Stimulated activated CD8-positive, alpha-beta memory T cell treated with anti-CD3 and anti-CD28 coated beads, Interleukin-4, amount 100 ng/mL, for 1 hour (primary cell): ENCODE data around the gene PSMD2.

Experiments used
- DNase-seq, 2 donors: peaks; one replicate each; pipeline ENCODE4 v3.0.0-alpha.2; 2020; ENCODE audit warnings: low read depth in 2 of 2, low spot score in 1 of 2

PSMD2 gene

DNA sequence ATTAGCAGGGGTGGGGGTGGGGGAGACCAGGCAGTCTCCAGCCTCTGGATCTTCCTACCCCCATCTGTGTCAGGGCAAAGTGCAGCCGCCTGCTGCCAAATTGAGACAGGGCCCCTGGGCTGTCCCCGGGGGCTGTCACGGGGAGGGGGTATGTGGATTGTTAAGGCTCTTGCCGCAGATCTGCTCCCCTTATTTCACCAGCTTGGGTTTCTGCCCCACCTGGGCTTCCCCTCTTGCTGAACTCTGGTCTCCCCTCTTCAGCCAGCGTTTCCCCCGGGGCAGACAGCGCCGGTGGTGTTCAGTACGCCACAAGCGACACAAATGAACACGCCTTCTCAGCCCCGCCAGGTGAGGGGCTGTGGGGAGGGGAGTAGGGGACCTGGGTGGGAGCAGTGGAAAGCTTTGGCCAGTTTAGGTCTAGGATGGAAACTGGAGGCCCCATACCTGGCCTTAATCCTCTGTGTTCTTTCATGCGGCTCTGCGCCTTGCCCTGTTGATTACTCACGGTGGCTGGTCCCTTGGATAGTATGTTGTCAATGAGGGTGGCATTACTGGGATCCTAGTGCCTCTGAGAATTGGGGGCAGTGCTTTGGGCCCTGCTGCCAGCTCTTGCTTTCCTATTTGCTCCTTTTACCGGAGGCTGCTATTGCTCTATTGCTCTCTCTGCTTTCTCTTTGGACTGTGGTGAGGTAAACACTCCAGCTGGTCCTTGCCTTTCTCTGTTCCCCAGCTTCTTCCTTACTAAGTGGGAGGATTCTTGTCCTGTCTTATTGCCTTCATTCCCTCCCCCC, 17.0 kb downstream of the PSMD2 start:
- DNase-seq, result no peak

DNA sequence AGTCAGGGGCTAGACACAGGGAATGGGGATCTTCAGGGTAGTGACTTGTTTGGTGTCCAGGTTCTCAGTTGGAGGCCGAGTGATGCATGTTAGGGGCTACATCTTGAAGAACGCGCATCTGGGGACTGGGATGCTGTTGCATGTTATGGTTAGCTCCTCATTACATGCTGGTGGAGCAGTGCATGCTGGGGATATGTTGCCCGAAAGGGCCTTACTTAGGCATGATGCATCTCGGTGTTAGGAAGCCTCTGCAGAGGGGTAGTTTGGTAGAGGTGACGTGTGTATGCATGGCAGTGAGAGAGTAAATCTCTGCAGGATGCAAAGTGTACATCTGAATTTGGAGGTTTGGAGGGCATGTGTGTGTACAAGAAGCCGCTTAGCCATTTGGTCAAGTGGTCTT, 17.8 kb downstream of the PSMD2 start:
- DNase-seq, result no peak

DNA sequence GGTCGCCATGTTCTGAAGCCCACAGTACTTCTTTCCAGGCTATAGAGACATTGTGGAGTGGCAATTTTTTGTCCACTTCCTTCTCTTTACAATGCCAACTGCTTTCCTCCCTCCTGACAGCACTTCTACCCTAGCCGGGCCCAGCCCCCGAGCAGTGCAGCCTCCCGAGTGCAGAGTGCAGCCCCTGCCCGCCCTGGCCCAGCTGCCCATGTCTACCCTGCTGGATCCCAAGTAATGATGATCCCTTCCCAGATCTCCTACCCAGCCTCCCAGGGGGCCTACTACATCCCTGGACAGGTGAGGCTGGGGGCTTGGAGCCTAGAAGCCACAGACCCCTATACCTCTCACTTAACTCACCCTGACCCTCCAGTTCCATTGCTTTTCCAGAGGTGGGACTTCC, 18.2 kb downstream of the PSMD2 start:
- DNase-seq, result no peak

DNA sequence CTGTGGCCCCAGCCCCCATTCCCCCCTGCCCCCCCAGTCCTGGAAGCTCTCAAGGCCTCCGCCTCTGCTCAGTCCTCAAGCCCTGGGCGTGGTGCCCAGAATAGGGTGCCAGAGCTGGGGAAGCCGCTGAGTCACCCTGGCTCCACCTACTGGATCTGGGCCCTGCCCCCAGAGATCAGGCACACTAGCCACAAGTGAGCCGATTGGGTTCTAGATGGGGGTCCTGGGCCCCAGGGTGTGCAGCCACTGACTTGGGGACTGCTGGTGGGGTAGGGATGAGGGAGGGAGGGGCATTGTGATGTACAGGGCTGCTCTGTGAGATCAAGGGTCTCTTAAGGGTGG, 21.0 kb downstream of the PSMD2 start:
- no peak for DNase-seq

DNA sequence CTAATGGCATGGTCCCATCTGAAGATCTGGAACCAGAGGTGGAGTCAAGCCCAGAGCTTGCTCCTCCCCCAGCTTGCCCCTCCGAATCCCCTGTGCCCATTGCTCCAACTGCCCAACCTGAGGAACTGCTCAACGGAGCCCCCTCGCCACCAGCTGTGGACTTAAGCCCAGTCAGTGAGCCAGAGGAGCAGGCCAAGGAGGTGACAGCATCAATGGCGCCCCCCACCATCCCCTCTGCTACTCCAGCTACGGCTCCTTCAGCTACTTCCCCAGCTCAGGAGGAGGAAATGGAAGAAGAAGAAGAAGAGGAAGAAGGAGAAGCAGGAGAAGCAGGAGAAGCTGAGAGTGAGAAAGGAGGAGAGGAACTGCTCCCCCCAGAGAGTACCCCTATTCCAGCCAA, 22.6 kb downstream of the PSMD2 start:
- no peak for DNase-seq

DNA sequence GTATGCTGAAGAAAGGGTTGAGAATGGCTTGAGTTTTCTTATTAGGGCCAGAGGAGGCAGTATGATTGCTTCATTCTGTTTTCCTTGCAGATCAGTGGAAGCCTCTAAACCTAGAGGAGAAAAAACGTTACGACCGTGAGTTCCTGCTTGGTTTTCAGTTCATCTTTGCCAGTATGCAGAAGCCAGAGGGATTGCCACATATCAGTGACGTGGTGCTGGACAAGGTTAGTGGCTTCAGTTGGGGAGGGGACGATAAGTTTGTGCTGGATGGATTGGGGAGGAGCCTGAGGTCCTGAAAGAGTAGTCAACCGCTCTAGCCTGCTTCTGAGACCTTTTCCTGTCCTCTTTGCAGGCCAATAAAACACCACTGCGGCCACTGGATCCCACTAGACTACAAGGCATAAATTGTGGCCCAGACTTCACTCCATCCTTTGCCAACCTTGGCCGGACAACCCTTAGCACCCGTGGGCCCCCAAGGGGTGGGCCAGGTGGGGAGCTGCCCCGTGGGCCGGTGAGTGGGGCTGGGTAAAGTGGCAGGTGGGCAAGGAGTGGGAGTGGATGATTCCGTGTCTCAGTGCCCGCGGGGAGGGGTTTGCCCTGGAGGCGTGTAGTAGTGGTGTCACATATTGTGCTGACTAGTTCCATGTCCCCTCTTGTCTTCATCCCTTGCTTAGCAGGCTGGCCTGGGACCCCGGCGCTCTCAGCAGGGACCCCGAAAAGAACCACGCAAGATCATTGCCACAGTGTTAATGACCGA, 23.9 kb downstream of the PSMD2 start:
- DNase-seq, result no peak

DNA sequence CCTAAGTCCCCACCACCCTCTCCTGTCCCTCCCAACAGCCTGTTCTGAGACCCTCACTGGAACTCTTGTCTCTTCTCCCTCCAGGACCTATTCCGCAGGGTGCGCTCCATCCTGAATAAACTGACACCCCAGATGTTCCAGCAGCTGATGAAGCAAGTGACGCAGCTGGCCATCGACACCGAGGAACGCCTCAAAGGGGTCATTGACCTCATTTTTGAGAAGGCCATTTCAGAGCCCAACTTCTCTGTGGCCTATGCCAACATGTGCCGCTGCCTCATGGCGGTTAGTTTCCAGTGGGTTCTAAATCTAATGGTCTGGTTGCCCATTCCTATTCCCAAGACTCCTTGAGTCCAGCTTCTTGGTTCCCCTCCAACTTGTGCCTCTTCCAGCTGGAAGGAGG, 24.7 kb downstream of the PSMD2 start:
- no peak for DNase-seq

DNA sequence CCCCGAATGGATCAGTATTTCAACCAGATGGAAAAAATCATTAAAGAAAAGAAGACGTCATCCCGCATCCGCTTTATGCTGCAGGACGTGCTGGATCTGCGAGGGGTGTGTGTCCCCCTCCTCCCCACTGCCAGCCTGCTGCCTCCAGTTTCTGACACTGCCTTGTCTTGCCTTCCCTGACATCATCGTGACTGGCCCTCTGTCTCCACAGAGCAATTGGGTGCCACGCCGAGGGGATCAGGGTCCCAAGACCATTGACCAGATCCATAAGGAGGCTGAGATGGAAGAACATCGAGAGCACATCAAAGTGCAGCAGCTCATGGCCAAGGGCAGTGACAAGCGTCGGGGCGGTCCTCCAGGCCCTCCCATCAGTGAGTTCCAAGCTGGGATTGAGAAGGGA, 26.2 kb downstream of the PSMD2 start:
- no peak for DNase-seq

DNA sequence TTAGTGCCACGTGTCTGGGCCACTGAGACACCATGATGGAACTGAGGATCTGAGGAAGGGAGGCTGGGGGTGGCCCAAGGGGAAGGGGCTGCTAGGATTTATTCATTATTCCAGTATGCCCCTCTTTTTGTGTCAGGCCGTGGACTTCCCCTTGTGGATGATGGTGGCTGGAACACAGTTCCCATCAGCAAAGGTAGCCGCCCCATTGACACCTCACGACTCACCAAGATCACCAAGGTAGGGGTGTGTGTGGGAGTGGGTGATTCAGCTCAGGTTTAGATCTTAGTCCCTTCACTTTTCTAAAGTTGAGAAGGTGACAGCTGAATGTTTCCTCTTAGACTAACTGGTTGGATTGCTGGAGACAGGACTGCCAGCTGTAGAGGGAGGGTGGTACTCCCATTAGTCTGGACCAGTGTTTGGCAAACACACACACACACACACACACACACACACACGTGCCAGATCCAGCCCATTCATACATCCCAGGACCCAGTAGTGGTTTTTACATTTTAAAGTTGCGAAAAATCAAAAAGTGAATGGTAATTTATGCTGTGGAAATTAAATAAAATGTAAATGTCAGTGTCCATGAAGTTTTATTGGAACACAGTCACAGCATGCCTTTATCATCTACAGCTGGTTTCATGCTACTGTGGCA, 26.8 kb downstream of the PSMD2 start:
- no peak for DNase-seq

DNA sequence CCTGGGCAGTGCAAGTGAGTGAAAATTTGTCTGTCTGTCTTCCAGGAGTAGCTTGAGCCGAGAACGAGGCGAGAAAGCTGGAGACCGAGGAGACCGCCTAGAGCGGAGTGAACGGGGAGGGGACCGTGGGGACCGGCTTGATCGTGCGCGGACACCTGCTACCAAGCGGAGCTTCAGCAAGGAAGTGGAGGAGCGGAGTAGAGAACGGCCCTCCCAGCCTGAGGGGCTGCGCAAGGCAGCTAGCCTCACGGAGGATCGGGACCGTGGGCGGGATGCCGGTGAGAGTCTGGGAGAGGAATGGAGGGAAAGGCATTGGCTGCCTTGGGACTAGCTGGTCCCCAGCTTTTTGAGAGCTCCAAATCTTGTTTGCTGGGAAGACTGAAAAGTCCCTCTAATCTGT, 28.1 kb downstream of the PSMD2 start:
- DNase-seq, result no peak

DNA sequence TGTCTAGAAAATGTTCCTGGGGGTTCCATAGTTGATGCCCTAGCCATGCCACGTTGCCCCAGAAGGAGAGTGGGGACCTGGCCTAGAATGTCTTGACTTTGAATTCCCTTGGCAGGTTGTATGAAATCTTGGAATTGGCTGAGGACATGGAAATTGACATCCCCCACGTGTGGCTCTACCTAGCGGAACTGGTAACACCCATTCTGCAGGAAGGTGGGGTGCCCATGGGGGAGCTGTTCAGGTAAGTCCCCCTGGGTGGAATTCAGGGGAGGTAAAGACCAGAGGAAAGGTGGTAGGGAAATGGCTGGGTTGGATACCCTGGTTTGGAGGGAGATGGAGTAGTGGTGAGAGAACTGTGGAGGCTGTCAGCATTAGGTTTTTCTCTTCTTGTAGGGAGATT, 29.5 kb downstream of the PSMD2 start:
- no peak for DNase-seq

DNA sequence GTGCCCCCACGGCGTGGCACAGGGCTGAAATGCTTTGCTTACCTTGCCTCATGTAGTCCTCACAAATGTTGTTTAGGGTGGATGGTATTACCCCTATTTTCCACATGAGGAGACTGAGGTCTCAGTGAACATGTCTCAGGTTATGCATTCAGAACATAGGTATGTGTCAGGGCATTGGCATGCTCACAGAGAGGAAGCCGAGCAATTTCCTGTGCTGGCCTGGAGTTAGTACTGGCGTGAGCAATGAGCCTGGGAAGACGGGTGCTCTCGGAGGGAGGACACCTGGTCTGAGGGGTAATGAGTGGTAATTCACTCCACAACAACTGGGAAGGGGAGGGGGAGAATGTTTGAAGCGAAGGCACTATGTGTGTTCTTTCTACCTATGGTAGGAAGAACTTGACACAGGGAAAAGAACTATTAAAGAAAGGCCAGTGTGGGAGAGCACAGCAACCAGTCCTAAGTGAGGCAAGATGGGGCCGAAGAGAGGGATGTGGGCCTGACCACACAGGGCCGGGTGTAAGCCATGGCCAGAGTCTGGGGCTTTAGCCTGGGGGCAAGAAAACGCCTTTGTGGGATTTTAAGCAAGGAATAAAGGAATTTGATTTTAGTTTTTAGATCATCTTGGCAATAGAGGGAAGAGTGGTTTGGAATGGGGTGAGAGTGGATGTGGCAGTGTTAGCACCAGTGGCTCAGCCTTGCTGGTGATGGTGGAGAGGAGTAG, 33.5 kb downstream of the PSMD2 start:
- DNase-seq, result no peak

DNA sequence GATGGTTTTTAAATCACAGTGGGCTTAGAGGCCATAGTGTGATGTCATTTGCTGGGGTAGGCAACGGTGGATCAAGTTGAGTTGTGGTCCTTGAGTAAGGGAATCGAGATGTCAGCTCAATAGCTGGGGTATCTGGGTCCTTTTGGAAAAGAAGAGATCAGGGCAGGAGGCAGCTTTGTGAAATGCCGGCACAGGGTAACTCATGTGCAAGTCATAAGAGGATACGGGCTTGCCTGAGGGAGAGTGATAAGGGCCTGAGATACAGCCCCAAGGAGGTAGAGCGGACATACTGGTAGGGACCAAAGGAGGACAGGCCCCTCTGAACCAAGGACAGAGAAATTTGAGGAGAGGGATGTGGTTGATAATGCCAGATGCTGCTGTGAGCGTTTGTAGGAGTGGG, 34.1 kb downstream of the PSMD2 start:
- no peak for DNase-seq

DNA sequence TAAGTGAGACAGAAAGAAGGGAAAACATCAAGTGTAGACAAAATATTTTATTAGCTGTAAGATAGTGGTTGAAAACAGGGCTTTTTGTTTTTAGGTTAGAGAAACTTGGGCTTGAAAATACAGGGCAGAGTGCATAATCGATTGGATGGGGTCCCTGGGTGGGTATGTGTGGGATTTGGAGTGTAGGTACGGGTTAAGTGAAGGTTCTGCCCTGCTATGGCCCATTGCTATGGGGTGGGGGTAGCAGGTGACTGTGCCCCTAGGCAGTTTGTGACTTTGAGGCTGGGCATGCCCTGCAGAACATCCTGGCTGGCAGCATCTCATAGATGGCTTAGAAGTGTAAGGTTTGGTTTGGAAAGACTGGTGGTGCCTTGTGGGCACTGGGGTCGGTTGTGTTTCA, 34.7 kb downstream of the PSMD2 start:
- DNase-seq, result no peak

DNA sequence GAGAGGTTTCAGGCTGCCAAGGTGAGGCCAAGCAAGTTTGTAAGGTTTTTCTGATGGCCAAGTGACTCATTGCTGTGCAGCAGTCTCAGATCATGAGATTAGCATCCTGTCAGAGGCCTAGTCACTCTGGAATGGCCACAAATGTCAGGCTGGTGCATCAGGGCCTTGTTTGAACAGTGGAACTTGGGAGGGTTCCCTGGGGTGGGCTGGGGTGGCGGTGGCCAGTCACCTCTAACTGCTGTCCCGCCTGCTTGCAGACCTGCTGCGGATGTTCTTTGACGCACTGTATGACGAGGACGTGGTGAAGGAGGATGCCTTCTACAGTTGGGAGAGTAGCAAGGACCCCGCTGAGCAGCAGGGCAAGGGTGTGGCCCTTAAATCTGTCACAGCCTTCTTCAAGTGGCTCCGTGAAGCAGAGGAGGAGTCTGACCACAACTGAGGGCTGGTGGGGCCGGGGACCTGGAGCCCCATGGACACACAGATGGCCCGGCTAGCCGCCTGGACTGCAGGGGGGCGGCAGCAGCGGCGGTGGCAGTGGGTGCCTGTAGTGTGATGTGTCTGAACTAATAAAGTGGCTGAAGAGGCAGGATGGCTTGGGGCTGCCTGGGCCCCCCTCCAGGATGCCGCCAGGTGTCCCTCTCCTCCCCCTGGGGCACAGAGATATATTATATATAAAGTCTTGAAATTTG, 35.6 kb downstream of the PSMD2 start:
- DNase-seq, result no peak

DNA sequence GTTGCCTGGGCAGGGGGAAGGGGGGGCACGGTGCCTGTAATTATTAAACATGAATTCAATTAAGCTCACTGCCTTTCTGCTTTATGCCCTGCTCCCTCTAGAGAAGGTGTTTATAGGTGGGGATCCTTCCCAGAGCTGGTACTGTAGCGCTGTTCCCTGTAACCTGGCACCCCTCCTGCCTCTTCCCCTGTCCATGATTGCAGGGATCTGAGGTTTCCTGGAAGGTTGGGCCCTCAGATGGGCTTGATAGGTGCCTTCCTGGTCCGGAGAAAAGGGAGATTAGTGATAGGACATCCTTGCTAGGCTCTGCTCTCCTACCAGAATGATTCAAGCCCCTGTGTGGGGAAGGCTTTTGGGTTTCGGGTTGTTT, 36.2 kb downstream of the PSMD2 start:
- no peak for DNase-seq

DNA sequence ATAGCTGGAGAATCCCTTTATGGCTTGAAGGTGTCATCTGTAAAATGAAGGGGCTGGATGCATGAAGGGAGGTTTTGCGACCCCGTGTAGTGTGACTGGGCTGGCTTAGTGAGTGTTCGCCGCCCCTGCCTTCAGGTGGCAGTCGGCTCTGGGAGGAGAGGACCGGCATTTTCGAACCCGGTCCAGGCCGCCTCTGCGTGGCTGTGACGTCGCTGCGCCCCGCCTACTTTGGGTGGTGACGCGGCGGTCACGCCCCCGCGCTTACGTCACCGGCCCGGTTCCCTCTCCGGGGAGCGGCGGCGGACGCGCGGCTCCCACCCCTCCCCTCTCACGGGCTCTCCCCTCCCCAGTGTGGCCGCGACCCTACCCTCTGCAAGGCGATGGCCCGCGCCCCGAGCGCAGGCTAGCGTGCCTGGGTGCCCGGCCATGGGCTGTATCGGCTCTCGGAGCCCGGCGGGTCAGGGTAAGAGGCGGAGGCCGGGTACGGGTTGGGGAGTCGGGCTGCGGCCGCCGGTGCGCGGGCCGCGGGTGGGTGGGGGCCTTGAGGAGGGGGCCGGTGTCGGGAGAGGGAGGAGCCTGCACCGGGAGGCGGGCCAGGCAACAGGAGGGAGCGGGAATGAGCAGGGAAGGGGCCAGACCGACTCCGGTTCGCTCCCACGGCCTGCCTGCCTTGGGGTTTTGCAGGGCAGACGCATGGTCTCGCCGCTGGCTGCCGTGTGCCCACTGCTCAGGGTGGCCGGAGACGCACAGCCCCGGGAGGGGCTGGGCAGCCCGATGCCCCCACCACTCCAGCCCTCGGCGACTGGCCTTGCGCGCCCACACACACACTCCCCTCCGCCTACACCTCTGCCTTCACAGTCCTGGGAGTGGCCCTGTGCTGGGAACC, 36.9 kb downstream of the PSMD2 start:
- peak; percentile 78 to 84 for DNase-seq

DNA sequence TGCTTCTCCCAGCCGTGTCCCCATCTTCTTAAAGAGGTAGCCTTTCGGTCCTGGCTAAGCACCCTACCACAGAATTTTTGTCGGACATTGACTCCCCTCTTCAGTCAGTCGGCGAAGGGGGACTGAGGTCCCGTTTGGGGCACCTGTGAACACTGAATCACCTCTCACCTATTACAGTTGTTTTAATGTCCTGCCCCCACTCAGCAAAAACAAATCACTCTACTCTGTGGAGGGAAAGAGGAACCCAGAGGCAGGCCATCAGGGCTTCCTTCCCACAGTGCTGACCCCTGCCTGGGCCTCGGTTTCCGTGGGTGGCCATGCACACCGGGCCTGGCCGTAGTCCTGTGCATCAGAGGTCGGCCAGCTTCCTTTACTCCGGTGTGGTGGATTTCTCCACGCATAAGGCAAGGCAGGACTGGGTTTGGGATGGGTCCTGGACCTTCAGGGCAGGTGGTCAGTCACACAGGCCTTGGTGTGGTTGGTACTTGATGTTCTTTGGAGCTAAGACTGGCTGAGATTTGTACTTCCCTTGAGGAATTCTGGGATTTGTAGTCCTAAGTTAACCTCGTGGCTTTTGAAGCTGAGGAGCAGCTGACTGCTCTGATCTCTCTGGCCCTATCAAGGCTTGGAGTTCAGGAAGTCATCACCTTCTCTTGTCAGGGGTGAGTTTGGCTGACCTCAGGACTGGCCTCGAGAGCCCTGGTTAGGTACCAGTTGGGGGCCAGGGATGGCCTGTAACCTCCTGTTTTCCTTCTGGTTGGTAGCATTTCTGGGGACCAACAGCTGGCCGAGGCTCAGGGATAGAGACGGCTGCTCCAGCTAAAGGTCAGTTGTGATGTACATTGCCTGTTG, 37.7 kb downstream of the PSMD2 start:
- DNase-seq, result no peak

DNA sequence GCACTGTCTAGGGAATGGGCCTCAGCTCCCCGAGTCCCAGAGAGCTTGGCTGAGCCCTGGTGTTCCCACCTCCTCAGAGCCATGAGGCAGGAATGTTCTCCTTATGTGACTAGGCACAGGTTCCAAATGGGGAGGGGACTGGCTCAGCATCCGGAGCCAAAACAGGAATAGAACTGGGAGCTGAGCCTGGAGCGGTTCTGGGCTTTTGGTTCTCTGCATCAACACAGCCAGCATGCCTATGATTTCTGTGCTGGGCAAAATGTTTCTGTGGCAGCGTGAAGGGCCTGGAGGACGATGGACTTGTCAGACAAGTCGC, 38.3 kb downstream of the PSMD2 start, which contains the start of gene FAM131A:
Gene FAM131A, plus strand, starts transcription at position 202 of the 316 bp plus-strand sequence. Its CDS starts 31 bp downstream, at position 233.
- DNase-seq, result no peak
